Stimulated activated CD4-positive, alpha-beta T cell treated with anti-CD3 and anti-CD28 coated beads, Interleukin-4, amount 100 ng/mL, for 48 hours (primary cell): ENCODE measurements around the gene MIGA1.
"Not testable (repeated sequence)": the region's sequence is repeated elsewhere in the genome, so short reads cannot be mapped to it uniquely, and the experiment has no call there.

ENCODE experiments used
- DNase-seq, 2 donors: peaks; one replicate each; pipeline ENCODE4 v3.0.0-alpha.2; 2020; ENCODE audit warnings: low read depth in 2 of 2

MIGA1 gene

GRCh38 chr1:77796695-77797405, 17.4 kb downstream of the MIGA1 start:
- no peak for DNase-seq

GRCh38 chr1:77797991-77798390, 18.5 kb downstream of the MIGA1 start:
- no peak for DNase-seq

GRCh38 chr1:77802026-77802425, 22.6 kb downstream of the MIGA1 start:
- no peak for DNase-seq

- DNase-seq = no peak
Measured at GRCh38 chr1:77803371-77803770, 23.9 kb downstream of the MIGA1 start.

GRCh38 chr1:77809787-77810462, 30.5 kb downstream of the MIGA1 start:
- DNase-seq = not testable (repeated sequence)

GRCh38 chr1:77811589-77811988, 32.1 kb downstream of the MIGA1 start:
- DNase-seq = not testable (repeated sequence)

GRCh38 chr1:77817368-77818209, 38.1 kb downstream of the MIGA1 start:
- no peak for DNase-seq

- no peak for DNase-seq
Measured at GRCh38 chr1:77820121-77820520, 40.7 kb downstream of the MIGA1 start.

GRCh38 chr1:77824079-77824478, 44.6 kb downstream of the MIGA1 start:
- no peak for DNase-seq

- no peak for DNase-seq
Measured at GRCh38 chr1:77824694-77825093, 45.2 kb downstream of the MIGA1 start.

GRCh38 chr1:77825131-77825709, 45.8 kb downstream of the MIGA1 start:
- DNase-seq = no peak

GRCh38 chr1:77826851-77827250, 47.4 kb downstream of the MIGA1 start:
- DNase-seq = not testable (repeated sequence)

GRCh38 chr1:77828098-77828497, 48.6 kb downstream of the MIGA1 start:
- no peak for DNase-seq

- no peak for DNase-seq
Measured at GRCh38 chr1:77829851-77830250, 50.4 kb downstream of the MIGA1 start.

- DNase-seq = no peak
Measured at GRCh38 chr1:77830946-77831345, 51.5 kb downstream of the MIGA1 start.

GRCh38 chr1:77831566-77831965, 52.1 kb downstream of the MIGA1 start:
- DNase-seq = no peak

- no peak for DNase-seq
Measured at GRCh38 chr1:77831976-77832711, 52.7 kb downstream of the MIGA1 start.

GRCh38 chr1:77832901-77833300, 53.5 kb downstream of the MIGA1 start:
- DNase-seq = no peak

- no peak for DNase-seq
Measured at GRCh38 chr1:77833521-77834100, 54.2 kb downstream of the MIGA1 start.

GRCh38 chr1:77834771-77835334, 55.4 kb downstream of the MIGA1 start:
- no peak for DNase-seq

GRCh38 chr1:77841574-77841973, 62.1 kb downstream of the MIGA1 start:
- DNase-seq = no peak
